Panc1 (cell line): Measurements from ENCODE around the gene GNAI3. TPM values are rescaled to one million over a fixed set of nuclear protein-coding genes. Genes with fewer than 3 reads are reported as not detected.

ENCODE experiments used
- total RNA-seq: library from RNA; stranded (reverse); gene quantifications from one replicate; pipeline ENCODE4 v1.2.1, GENCODE V29; 2021; ENCODE audit not compliant: unreplicated experiment

Gene GNAI3
- total RNA-seq, 1 experiment from 2014 or later: 6.4 TPM

Other genes starting within 250 kb of the GNAI3 start
- gene MYBPHL, start 241.6 kb upstream of the GNAI3 start, total RNA-seq: not detected
- gene SORT1, start 150.7 kb upstream of the GNAI3 start, total RNA-seq: 25.1 TPM
- 118 TPM for gene PSMA5, start 122.2 kb upstream of the GNAI3 start, total RNA-seq
- 0.74 TPM for gene SYPL2, start 82.1 kb upstream of the GNAI3 start, total RNA-seq
- 4.9 TPM for gene ATXN7L2, start 64.7 kb upstream of the GNAI3 start, total RNA-seq
- 4.5 TPM for gene CYB561D1, start 54.5 kb upstream of the GNAI3 start, total RNA-seq
- 0.64 TPM for gene AMIGO1, start 38.9 kb upstream of the GNAI3 start, total RNA-seq
- gene GPR61, start 8.7 kb upstream of the GNAI3 start, total RNA-seq: not detected
- gene GNAT2, start 71.0 kb downstream of the GNAI3 start, total RNA-seq: 0.44 TPM
- gene AMPD2, start 71.2 kb downstream of the GNAI3 start, total RNA-seq: 85.8 TPM
- gene GSTM4, start 107.5 kb downstream of the GNAI3 start, total RNA-seq: 22.0 TPM
- gene GSTM2, start 119.4 kb downstream of the GNAI3 start, total RNA-seq: 10.2 TPM
- not detected for gene GSTM1, start 139.2 kb downstream of the GNAI3 start, total RNA-seq
- not detected for gene GSTM5, start 163.6 kb downstream of the GNAI3 start, total RNA-seq
- 93.1 TPM for gene GSTM3, start 192.4 kb downstream of the GNAI3 start, total RNA-seq
- gene EPS8L3, start 215.3 kb downstream of the GNAI3 start, total RNA-seq: not detected